ENCODE data around the gene TTC19.

- TF ChIP-seq CTCF (conservative IDR thresholded peaks at IDR 0.05) (no peak), ZFX (IDR thresholded peaks at IDR 0.05) (no peak)
Measured at GRCh38 chr17:16074423-16074822, 74.8 kb downstream of the TTC19 start.

Data from C4-2B (cell line).